ENCODE measurements around the gene KCNT2.
"Not testable (repeated sequence)": the region's sequence is repeated elsewhere in the genome, so short reads cannot be mapped to it uniquely, and the experiment has no call there.

KCNT2 gene

DNA sequence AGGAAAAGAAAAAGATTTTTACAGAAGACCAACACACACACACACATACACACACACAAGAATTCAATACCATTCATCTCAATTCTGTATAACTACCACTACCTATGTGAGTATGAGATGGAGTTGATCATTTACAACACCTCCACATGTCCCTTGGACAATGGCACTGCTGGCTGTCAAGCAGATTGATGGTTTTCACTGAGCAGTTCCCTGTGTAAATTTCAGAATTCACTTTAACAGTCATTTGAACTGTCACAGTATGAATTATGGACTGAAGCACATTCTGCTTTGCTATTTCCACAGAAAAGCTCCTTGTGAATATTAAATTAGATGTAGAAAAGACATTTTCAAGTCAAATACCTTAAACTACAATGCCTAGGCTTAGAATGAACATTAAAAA lies 14.3 kb downstream of the KCNT2 start:
- no peak for DNase-seq (ENCODE audit: extremely low read depth in 1 of 2, low read depth in 1 of 2)

DNA sequence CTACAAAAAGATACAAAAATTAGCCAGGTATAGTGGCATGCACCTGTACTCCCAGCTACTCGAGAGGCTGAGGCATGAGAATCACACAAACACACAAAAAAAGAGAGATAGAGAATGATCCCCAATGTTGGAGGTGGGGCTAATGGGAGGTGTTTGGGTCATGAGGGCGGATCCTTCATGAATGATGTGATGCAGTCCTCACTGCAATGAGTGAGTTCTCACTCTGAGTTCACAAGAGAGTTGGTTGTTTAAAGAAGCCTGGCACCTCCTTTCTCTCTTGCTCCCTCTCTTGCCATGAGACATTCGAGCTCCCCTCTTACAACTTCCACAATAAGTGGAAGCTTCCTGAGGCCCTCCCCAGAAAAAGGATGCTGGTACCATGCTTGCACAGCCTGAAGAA lies 17.3 kb downstream of the KCNT2 start:
- DNase-seq (ENCODE audit: extremely low read depth in 1 of 2, low read depth in 1 of 2), result no peak

DNA sequence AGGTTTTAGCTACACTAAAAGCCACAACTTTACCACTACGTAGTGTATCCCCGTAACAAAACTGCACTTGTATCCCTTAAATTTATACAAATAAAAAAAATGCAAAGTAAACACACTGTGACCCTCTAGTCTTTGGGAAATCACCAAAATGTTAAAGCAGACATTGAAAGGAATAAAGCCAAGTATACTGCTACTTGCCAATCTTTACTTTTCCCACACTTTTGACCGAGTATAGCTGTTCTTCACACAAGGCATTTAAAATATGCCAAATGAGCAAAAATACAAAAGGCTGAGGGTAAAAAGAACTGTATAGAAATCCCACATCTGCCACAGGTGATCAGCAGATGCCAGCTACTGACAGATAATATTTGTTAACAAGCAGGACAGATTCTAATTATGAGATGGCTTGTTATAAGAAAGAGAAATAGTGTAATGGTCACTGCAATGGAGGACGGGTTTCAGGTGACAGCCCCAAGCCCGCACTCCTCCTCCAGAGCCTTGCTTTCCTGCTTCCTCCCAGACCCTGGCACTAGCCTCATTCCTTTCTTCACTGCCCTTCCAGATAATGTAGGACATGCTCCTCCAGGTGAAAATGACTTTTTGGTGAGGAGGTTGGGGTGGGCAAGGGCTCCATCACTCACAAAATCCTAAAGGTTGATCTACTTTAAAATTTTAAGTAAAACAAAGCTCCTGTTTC lies 18.1 kb downstream of the KCNT2 start:
- no peak for DNase-seq (ENCODE audit: extremely low read depth in 1 of 2, low read depth in 1 of 2)

DNA sequence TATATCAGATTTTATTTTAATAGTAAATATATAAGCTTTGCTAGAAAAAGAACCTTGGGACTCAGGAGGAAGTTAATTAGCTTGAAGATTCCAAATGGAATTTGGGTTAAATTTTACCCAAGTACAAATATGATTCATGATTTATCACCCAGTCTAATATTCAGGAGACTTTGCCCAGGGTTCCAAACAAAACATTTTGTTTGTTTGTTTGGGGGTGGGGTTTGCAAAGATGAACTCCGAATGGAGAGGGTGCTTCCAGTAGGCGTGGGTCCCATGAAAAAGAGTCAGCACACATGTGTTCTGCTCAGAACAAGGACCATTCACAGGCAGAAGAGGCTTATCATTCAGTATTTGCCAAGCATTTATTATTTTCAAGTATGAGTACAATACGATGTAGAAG lies 23.5 kb downstream of the KCNT2 start:
- DNase-seq (ENCODE audit: extremely low read depth in 1 of 2, low read depth in 1 of 2), result no peak

DNA sequence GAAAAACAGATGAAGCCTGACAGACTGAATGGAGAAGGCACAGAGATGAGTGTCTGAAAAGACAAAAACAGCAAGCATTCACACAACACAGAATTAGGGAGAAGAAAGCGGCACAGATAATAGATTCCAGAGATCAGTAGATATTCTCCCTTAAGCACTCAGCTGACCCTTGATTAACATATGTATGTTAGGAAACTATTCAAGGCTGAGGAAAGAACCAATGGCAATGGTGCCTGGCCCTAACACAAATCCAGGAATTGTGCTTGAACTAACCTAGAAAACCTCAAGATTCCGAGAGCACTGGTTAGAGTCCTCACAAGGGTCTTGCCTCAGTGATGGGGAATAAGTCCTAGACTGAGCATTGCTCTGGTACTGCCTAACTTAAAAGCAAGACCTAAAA lies 30.9 kb downstream of the KCNT2 start:
- DNase-seq (ENCODE audit: extremely low read depth in 1 of 2, low read depth in 1 of 2), result no peak

DNA sequence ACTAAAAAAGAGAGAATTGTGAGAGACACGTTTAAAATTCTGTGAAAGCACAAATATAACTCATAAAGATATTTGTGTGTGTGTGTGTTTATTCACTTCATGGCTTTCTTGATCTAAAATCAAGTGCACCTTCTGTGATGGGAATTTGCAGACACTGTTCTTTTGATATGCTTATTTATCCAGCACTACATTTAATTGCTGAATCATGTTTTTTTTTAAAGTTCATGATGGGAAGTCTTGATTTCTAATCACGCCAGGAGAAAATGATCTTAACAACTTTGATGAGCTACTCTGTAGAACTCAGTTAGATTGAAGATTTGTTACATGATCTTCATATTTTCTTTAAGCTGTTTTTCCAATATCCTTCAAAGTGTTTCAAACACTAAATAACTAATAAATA lies 35.0 kb downstream of the KCNT2 start:
- DNase-seq (ENCODE audit: extremely low read depth in 1 of 2, low read depth in 1 of 2), result no peak

DNA sequence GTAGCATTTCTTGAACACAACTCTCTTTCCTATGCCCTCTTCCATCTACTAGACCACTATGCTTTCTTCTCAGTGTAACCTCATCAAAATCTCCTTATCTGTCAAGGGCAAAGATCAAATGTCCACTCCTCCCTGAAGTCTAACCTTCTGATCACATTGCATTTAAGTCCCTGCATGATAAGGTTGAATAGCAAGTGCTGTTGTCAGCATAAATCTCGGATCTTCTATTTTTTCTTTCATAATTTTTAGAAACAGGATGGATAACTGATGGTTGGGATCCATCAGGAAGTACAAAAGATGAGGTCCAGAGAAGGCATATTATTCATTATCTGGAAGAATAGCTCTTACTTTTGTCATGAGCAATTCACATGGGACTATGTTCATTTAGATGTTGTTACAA lies 41.0 kb downstream of the KCNT2 start:
- DNase-seq (ENCODE audit: extremely low read depth in 1 of 2, low read depth in 1 of 2), result no peak

DNA sequence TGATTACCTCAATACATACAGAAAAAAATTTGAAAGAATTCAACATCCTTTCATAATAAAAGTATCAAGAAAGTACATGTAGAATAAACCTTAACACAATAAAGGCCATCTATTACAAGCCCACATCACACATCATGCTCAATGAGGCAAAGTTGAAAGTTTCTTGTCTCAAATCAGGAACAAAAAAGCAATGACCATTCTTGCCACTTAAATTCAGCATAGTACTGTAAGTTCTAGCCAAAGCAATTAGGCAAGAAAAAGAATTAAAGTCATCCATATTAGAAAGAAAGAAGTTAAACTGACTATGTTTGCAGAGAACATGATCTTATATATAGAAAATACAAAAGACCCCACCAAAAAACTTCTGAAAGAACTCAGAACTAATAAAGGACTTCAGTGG lies 44.5 kb downstream of the KCNT2 start:
- DNase-seq (ENCODE audit: extremely low read depth in 1 of 2, low read depth in 1 of 2), result no peak

DNA sequence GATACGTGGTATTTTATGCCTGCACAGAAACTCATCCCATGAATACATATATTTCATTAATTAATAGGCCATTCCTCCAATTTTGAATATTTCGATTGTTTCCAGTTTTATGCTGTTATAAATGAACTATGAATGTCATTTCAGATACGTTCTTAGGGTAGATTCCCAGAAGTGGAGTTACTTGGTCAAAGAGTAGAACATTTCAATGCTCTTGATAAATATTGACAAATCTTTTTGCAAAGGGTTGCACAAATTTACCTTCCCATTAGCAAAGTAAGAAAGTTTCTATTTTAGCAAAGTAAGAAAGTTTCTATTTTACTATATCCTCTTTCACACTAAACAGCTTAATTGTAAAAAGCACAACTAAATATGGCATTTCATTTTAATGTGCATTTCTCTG lies 48.9 kb downstream of the KCNT2 start:
- no peak for DNase-seq (ENCODE audit: extremely low read depth in 1 of 2, low read depth in 1 of 2)

DNA sequence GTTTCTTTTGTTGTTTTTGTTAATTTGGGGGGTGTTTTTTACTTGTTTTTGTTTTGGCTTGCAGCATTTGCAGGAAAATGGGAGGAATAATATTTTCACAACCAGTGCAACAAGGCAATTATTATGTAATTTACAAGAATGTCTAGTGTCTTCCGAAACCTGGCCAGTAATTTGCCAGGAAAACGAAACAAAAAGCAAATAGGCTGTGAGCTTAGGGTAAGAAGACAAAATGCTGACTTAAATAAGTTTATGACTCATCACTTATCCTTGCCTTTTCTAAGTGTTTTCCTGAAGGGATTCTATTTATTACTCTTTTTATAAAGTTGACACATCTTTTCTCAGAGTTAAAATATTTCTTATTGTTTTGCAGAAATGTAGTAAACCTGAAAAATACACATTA lies 49.8 kb downstream of the KCNT2 start:
- no peak for DNase-seq (ENCODE audit: extremely low read depth in 1 of 2, low read depth in 1 of 2)

DNA sequence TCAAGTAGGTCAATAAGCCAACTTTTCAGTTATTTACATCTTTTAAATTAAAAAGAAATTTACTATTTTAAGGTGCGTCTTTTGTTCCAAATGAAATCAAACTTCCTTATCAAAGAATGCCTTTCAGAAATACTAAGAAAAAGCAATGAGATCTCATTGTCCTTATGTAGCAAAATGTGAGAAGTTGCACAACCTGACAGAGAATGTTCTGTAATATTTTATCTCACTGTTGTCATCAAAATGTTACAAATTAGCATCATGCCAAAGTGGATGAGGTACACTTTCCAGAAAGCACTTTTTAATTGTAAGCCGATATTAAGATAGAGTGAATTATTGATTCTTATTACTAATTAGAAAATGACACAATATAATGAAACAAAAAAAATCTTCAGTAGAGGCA lies 50.4 kb downstream of the KCNT2 start:
- no peak for DNase-seq (ENCODE audit: extremely low read depth in 1 of 2, low read depth in 1 of 2)

DNA sequence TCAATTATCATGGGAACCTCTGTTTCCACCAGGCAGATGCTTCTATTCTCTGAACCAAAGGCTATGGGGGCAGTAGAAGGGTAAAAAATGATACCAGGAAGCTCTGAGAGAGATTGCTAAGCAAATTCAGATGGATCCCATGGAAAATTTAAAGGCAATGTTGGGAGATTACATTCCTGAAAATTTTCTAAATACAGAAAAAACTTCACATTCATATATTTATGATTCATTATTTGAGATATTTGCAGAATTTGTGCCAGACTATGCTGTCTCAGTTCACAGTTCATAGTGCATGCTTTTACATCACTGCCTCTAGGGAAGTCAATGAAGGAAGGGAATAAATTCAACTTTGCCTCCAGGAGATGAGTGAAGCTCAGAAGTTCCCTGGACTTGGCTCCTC lies 57.5 kb downstream of the KCNT2 start:
- DNase-seq (ENCODE audit: extremely low read depth in 1 of 2, low read depth in 1 of 2), result no peak

DNA sequence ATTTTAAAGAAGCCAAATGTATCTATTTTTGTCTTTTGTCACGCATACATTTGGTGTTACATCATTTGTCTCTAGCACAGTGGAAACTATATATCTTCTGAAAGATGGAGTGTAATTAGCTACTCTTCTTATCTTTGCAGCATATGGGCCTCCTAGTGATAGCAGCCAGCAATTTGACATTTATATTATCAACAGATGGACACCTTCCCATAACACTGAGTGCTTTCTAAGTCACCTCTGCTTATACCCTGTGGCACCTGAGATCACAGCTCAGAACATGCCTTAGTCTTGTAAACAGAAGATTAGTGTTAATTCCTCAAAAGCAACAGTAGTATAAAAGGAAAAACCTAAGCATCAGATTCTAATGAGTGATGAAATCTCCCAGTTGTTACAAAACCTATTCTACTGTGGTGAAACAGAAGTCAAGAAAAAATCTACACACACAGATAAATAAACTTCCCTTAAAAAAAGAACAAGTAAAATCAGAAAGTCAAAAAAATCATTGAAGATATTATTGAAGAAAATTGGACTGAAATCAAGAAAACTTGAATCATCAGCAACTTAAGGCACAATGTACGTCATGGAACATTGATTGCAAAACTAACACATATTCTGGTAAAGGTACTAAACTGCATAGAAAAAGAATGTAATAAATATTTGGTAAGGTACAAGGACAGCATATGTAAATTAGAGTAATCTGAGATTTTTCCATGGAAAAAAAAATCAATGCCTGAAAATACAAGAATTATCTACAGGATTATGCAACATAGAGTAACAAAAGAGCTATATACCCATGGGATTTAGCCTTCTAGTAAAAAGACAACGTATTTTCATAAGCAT lies 61.7 kb downstream of the KCNT2 start:
- DNase-seq (ENCODE audit: extremely low read depth in 1 of 2, low read depth in 1 of 2), result no peak

DNA sequence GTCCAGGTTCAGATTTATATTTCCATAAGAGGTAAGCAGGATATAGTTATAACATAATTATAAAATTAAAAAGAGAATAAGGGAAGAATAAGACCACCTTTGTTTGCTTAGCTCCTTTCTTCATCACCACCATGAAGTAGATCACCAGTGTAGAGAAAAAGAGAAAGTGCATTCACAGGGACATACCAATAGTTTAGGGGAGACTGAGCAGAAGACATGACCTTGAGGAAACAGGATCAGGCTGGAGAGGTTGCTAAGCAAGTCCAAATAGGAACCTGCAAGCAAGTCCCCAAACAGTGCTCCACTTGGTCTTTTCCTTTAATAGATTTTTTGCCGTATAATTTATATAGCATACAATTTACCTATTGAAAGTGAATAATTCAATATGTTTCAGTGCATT lies 63.0 kb downstream of the KCNT2 start:
- DNase-seq (ENCODE audit: extremely low read depth in 1 of 2, low read depth in 1 of 2), result no peak

DNA sequence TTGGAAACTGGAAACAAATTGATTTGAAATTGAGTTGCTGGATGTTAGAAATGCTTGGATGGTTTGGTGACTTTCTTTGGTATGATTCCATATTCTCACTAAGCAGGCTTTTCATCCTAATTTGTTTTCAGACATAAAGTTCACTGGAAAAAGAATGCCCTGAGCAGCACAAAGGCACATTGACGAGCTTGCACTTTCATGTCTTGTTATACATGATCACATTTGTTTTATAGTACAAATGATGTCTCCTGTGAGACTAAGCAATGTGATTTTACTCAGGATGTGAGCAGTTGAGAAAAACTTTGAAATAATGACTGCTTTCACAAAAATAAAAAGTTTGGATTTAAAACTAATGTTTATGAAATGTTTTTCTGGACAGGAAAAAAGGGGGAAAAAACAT lies 63.6 kb downstream of the KCNT2 start:
- no peak for DNase-seq (ENCODE audit: extremely low read depth in 1 of 2, low read depth in 1 of 2)

DNA sequence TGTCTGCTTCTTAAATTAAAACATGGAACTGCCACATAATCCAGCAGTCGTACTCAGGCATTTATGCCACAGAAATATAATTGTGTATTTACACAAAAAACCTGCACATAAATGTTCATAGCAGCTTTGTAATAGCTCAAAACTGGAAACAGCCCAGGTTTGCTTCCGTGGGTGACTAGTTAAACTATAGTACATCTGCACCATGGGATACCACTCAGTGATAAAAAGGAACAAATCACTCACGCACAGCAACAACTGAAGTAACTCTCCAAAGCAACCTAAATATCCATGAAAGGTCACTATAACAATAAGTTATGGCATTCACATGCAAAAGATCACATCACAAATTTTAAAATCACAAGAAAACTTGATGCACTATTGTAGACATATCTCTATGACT lies 64.4 kb downstream of the KCNT2 start:
- no peak for DNase-seq (ENCODE audit: extremely low read depth in 1 of 2, low read depth in 1 of 2)

DNA sequence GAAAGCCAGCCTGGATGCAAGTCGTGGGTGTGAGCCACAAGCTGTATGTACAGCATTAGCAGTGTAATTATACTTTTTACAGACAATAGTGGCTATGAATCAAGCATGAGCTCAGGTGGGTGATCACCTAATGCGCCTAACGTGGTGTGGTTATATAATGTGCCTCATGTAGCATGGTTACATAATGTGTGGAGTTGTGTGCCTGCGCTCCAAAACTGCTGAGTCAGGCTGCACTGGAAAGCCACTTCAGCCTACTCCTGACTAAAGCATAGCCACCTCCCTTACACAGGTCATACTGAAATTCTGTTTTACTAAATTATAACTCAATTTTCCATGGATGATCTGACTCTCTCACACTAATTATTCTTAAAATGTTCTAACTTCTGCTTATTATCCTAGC lies 69.8 kb downstream of the KCNT2 start:
- DNase-seq (ENCODE audit: extremely low read depth in 1 of 2, low read depth in 1 of 2), result no peak

DNA sequence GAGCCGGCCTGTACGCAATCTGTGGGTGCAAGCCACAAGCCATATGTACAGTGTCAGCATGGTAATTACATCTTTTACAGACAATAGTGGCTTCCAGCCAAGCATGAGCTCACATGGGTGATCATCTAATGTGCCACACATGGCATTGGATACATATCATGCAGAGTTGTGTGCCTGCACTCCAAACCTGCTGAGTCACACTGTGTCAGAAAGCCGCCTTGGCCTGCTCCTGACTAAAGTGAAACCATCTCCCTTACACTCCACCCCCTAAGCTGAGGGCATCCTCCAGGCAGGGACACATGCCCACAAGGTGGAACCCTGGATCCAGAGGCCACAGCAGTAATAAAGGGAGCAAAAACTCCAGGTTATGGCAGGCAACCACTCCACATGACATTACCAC lies 72.5 kb downstream of the KCNT2 start:
- no peak for DNase-seq (ENCODE audit: extremely low read depth in 1 of 2, low read depth in 1 of 2)

DNA sequence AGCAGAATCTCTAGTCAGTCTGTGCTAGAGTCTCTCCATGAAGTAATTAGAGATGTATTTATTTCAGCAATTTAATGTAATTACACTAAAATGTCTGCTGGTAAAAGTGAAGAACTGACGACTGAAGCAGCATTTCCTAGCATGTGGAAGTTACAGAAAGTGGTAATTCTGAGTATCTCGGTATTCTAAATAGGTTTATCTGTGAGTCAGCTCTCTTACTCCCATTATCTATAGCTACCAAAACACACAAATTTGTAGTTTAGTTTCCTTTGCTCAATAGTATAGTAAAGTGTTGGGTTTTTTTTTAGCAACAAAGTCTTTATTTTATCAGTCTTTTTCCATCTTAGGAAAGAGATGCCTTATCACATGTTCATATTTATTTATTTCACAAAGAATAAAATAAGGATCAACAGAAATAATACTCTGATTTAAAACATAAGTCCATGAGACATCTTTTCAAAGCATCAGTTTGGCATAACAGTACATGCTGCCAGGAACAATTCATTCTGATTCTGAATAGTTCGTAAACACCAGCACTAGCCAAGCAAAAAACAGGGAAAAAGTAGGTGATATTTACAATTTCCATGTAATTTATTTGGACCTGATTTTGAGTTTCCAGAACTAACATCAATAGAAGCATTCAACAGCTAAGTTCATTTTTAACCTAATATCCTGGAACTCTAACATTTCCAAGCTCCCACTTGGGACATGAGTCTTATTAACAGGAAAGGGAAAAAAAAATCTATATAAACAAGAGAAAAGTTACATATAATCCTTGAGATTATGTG lies 76.3 kb downstream of the KCNT2 start:
- DNase-seq (ENCODE audit: extremely low read depth in 1 of 2, low read depth in 1 of 2), result no peak

DNA sequence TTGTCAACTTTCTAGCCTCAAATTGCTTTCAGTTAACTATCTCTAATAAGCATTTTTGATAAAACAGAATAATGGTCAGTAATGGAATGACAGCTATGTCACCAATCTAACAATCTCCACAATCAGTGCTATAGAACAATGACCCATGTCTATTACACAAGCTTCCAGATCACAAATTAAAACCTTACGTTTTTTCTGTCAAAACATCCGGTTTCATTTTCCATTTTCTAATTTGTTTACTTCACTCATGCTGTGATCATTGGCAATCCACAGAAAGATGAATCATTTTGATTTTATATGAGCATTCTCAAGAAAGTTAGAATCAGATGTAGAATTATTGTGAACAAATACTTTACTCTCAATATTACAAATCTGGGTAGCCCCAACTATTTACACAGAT lies 80.3 kb downstream of the KCNT2 start:
- no peak for DNase-seq (ENCODE audit: extremely low read depth in 1 of 2, low read depth in 1 of 2)

DNA sequence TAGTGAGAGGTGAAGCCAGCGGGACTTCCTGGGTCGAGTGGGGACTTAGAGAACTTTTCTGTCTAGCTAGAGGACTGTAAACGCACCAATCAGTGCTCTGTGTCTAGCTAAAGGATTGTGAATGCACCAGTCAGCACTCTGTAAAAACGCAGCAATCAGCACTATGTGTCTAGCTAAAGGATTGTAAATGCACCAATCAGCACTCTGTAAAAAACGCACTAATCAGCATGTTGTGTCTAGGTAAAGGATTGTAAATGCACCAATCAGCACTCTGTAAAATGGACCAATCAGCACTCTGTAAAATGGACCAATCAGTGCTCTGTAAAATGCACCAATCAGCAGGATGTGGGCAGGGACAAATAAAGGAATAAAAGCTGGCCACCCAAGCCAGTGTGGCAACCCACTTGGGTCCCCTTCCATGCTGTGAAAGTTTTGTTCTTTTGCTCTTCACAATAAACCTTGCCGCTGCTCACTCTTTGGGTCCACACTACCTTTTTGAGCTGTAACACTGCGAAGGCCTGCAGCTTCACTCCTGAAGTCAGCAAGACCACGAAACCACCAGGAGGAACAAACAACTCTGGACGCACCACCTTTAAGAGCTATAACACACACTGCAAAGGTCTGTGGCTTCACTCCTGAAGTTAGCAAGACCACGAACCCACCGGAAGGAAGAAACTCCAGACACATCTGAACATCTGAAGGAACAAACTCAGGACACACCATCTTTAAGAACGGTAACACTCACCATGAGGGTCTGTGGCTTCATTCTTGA lies 85.5 kb downstream of the KCNT2 start:
- DNase-seq (ENCODE audit: extremely low read depth in 1 of 2, low read depth in 1 of 2), result not testable (repeated sequence)
